CD4-positive, alpha-beta T cell (primary cell): ENCODE results near the gene ISOC2. TPM values are rescaled to one million over a fixed set of nuclear protein-coding genes. Genes with fewer than 3 reads are reported as not detected.
A peak's percentile ranks its signal among the peaks of the same experiment; 100 is the strongest.

ENCODE experiments used
- ATAC-seq: fragments of 200-7000 bp; cut with Tn5 transposase; one replicate; pipeline ENCODE4 v1.10.0; 2022; ENCODE audit warnings: mild to moderate bottlenecking; ENCODE audit not compliant: poor library complexity
- CTCF ChIA-PET: fragments of 350-600 bp; sonication (Branson Sonifier 250); formaldehyde crosslinking; loops from one replicate; lab custom pipeline; 2021; ENCODE audit warnings: antibody characterized with exemption, inconsistent platforms; lab: Charles Lee
- POLR2A ChIA-PET: fragments of 350-600 bp; sonication (Branson Sonifier 250); formaldehyde crosslinking; loops from one replicate; lab custom pipeline; 2021; ENCODE audit warnings: antibody characterized with exemption, inconsistent platforms; lab: Charles Lee
- DNase-seq, 14 experiments: peaks; one replicate each; pipeline ENCODE4 v3.0.0-alpha.2; 2013 to 2020; ENCODE audit warnings: mixed read lengths in 2 of 14
- H3K27ac ChIP-seq, 2 donors: one replicate each; pipeline versions ENCODE4 v1.5.1 to v1.7.0; 2013; ENCODE audit warnings: low read length in 2 of 2, low read depth in 1 of 2, mild to moderate bottlenecking in 1 of 2
- H3K27me3 ChIP-seq, 2 experiments: 1 replicate in 1 of 2; 2 replicates in 1 of 2; pipeline versions ENCODE4 v1.6.1 to v1.7.0; 2013; ENCODE audit warnings: low read length in 2 of 2, control low read depth in 1 of 2, mild to moderate bottlenecking in 1 of 2, moderate library complexity in 1 of 2; ENCODE audit not compliant: insufficient read depth in 2 of 2, control insufficient read depth in 1 of 2
- H3K36me3 ChIP-seq: one replicate; pipeline ENCODE4 v1.6.1; 2013; ENCODE audit warnings: low read length, control low read depth; ENCODE audit not compliant: insufficient read depth
- H3K4me1 ChIP-seq: one replicate; pipeline ENCODE4 v1.6.1; 2013; ENCODE audit warnings: low read length, control low read depth; ENCODE audit not compliant: insufficient read depth
- H3K4me3 ChIP-seq: one replicate; pipeline ENCODE4 v1.5.1; 2013; ENCODE audit warnings: mild to moderate bottlenecking, low read length, moderate library complexity
- H3K9me3 ChIP-seq, 2 experiments: 1 replicate in 1 of 2; 2 replicates in 1 of 2; pipeline versions ENCODE4 v1.6.1 to v1.7.0; 2013; ENCODE audit warnings: low read length in 2 of 2, mild to moderate bottlenecking in 2 of 2, control low read depth in 1 of 2, moderate library complexity in 1 of 2; ENCODE audit not compliant: control insufficient read depth in 1 of 2, insufficient read depth in 1 of 2
- H3K27ac Mint-ChIP-seq: one replicate; pipeline ENCODE4 v1.8.0; 2020; ENCODE audit warnings: mixed read lengths
- H3K27me3 Mint-ChIP-seq: one replicate; pipeline ENCODE4 v1.8.0; 2021; ENCODE audit warnings: mixed read lengths
- H3K36me3 Mint-ChIP-seq: one replicate; pipeline ENCODE4 v1.8.0; 2021; ENCODE audit warnings: low read depth, mixed read lengths
- H3K4me1 Mint-ChIP-seq: one replicate; pipeline ENCODE4 v1.8.0; 2021; ENCODE audit warnings: low read depth, mixed read lengths
- H3K4me3 Mint-ChIP-seq: one replicate; pipeline ENCODE4 v1.8.0; 2020; ENCODE audit warnings: mild to moderate bottlenecking, mixed read lengths
- H3K9me3 Mint-ChIP-seq: one replicate; pipeline ENCODE4 v1.8.0; 2020; ENCODE audit warnings: mixed read lengths
- CTCF ChIP-seq: fragments of 200-600 bp; IDR thresholded peaks from one replicate; pipeline ENCODE4 v1.8.0; 2022; ENCODE audit warnings: antibody characterized with exemption, mild to moderate bottlenecking
- intact Hi-C, 2 experiments: fragments of 100-400 bp; cut with DNase I in 1 of 2; cut with micrococcal nuclease in 1 of 2; formaldehyde crosslinking; loops; one replicate each; pipeline versions ENCODE4 v1.15.1 to v1.9.0; 2023 to 2025; cut with DNase I, micrococcal nuclease
- total RNA-seq, 174 experiments: library from RNA in 2 of 174; stranded (reverse) in 2 of 174; gene quantifications; one replicate each; pipeline ENCODE4 v1.2.3 and lab custom pipeline; 2021 to 2026

ISOC2 gene
- total RNA-seq, 2 experiments from 2014 or later: 1.5 to 2.2 TPM

- peak overlapping the region; percentile 55 for H3K27ac Mint-ChIP-seq
- H3K4me1 Mint-ChIP-seq: peaks cover 17% of the 10 kb centered on the region
- H3K4me3 ChIP-seq: no peak overlapping the region
- H3K36me3 Mint-ChIP-seq: peaks cover 5% of the 10 kb centered on the region
- H3K4me1 ChIP-seq: peaks cover 19% of the 10 kb centered on the region
- no peak for TF ChIP-seq CTCF
- CTCF ChIA-PET: no interaction called here
- ATAC-seq: no peak
- no peaks in the 10 kb centered on the region for H3K36me3 ChIP-seq
- no peaks in the 10 kb centered on the region for H3K27me3 Mint-ChIP-seq
- H3K4me3 Mint-ChIP-seq: peak overlapping the region; percentile 79
- no peak overlapping the region for H3K27ac ChIP-seq
- intact Hi-C loops: loop anchor here in 1 of 2 experiments (2.0 to 5.0 kb wide), 2 partner anchors 53 to 73 kb away; partner anchors contain the start of gene UBE2S
- no peak for DNase-seq
- no peaks in the 10 kb centered on the region for H3K9me3 ChIP-seq
- no peaks in the 10 kb centered on the region for H3K27me3 ChIP-seq
- POLR2A ChIA-PET: no interaction called here
- H3K9me3 Mint-ChIP-seq: no peaks in the 10 kb centered on the region
Measured at GRCh38 chr19:55459950-55460657, 1.3 kb downstream of the ISOC2 start.

- H3K9me3 Mint-ChIP-seq: no peaks in the 10 kb centered on the region
- ATAC-seq (no peak), DNase-seq (peak in 1 of 14 experiments; percentile 22)
- Histone ChIP-seq H3K36me3 (no peaks in the 10 kb centered on the region), H3K4me1 (peaks cover 19% of the 10 kb centered on the region), H3K27ac (no peak overlapping the region), H3K4me3 (no peak overlapping the region), H3K9me3 (no peaks in the 10 kb centered on the region), H3K27me3 (no peaks in the 10 kb centered on the region)
- peaks cover 17% of the 10 kb centered on the region for H3K4me1 Mint-ChIP-seq
- intact Hi-C loops: no loop called here
- TF ChIP-seq CTCF: no peak
- peaks cover 5% of the 10 kb centered on the region for H3K36me3 Mint-ChIP-seq
- POLR2A ChIA-PET: no interaction called here
- CTCF ChIA-PET: interaction anchor here (1.6 kb wide), 1 partner anchor 45 kb away, joined by 4 read pairs; no protein-coding TSS in a partner anchor
- no peak overlapping the region for H3K27ac Mint-ChIP-seq
- H3K4me3 Mint-ChIP-seq: no peak overlapping the region
- peaks cover 3% of the 10 kb centered on the region for H3K27me3 Mint-ChIP-seq
Measured at GRCh38 chr19:55459551-55459949, 1.9 kb downstream of the ISOC2 start.

GRCh38 chr19:55457683-55458457, 3.6 kb downstream of the ISOC2 start:
- Mint-ChIP-seq H3K4me3 (no peak overlapping the region), H3K27ac (no peak overlapping the region), H3K27me3 (peaks cover 18% of the 10 kb centered on the region), H3K36me3 (peaks cover 5% of the 10 kb centered on the region), H3K4me1 (peaks cover 29% of the 10 kb centered on the region), H3K9me3 (no peaks in the 10 kb centered on the region)
- ChIA-PET POLR2A (no interaction called here), CTCF (interaction anchor here (1.6 kb wide), 1 partner anchor 46 kb away, joined by 4 read pairs; no protein-coding TSS in a partner anchor)
- DNase-seq (no peak), ATAC-seq (no peak)
- intact Hi-C loops: no loop called here
- Histone ChIP-seq H3K36me3 (no peaks in the 10 kb centered on the region), H3K4me3 (no peak overlapping the region), H3K27ac (no peak overlapping the region), H3K9me3 (peaks cover 0 to 2% of the 10 kb centered on the region in 2 experiments), H3K27me3 (no peaks in the 10 kb centered on the region), H3K4me1 (peaks cover 22% of the 10 kb centered on the region)
- TF ChIP-seq CTCF: no peak
